Duodenal mucosa (tissue), 2 donors: Measurements from ENCODE around the gene TMEM141.
A peak's percentile ranks its signal among the peaks of the same experiment; 100 is the strongest.

Source experiments
- H3K27ac ChIP-seq: one replicate; pipeline ENCODE4 v1.7.0; 2013; ENCODE audit warnings: low read depth, low read length
- H3K27me3 ChIP-seq, 2 donors: one replicate each; pipeline ENCODE4 v1.7.0; 2013; ENCODE audit warnings: low read length in 2 of 2, control low read depth in 1 of 2; ENCODE audit not compliant: insufficient read depth in 2 of 2, control insufficient read depth in 1 of 2
- H3K36me3 ChIP-seq, 2 donors: one replicate each; pipeline ENCODE4 v1.7.0; 2013; ENCODE audit warnings: low read length in 2 of 2, control low read depth in 1 of 2; ENCODE audit not compliant: insufficient read depth in 2 of 2, control insufficient read depth in 1 of 2
- H3K4me1 ChIP-seq, 2 donors: one replicate each; pipeline ENCODE4 v1.7.0; 2013; ENCODE audit warnings: low read length in 2 of 2, control low read depth in 1 of 2; ENCODE audit not compliant: insufficient read depth in 2 of 2, control insufficient read depth in 1 of 2
- H3K4me3 ChIP-seq, 2 donors: one replicate each; pipeline ENCODE4 v1.7.0; 2013; ENCODE audit warnings: low read length in 2 of 2, low read depth in 1 of 2
- H3K9ac ChIP-seq, 2 donors: one replicate each; pipeline ENCODE4 v1.7.0; 2013; ENCODE audit warnings: low read length in 2 of 2, low read depth in 1 of 2
- H3K9me3 ChIP-seq, 2 donors: one replicate each; pipeline ENCODE4 v1.7.0; 2013; ENCODE audit warnings: low read length in 2 of 2, control low read depth in 1 of 2; ENCODE audit not compliant: control insufficient read depth in 1 of 2

Gene TMEM141

GRCh38 chr9:136790640-136791515, at the start of gene TMEM141:
TSS of gene TMEM141 (plus strand) at chr9:136791344. CDS start at chr9:136791371, 27 bp downstream.
- Histone ChIP-seq H3K9ac (peak within 1 kb of the TSS; percentile 77 to 95), H3K27ac (peak within 1 kb of the TSS; percentile 99), H3K9me3 (no peaks in the 10 kb centered on the region), H3K27me3 (peaks cover 0 to under 1% of the 10 kb centered on the region in 2 donors), H3K36me3 (no peaks in the 10 kb centered on the region), H3K4me3 (peak within 1 kb of the TSS; percentile 66 to 84), H3K4me1 (peaks cover 27 to 55% of the 10 kb centered on the region in 2 donors)

DNA sequence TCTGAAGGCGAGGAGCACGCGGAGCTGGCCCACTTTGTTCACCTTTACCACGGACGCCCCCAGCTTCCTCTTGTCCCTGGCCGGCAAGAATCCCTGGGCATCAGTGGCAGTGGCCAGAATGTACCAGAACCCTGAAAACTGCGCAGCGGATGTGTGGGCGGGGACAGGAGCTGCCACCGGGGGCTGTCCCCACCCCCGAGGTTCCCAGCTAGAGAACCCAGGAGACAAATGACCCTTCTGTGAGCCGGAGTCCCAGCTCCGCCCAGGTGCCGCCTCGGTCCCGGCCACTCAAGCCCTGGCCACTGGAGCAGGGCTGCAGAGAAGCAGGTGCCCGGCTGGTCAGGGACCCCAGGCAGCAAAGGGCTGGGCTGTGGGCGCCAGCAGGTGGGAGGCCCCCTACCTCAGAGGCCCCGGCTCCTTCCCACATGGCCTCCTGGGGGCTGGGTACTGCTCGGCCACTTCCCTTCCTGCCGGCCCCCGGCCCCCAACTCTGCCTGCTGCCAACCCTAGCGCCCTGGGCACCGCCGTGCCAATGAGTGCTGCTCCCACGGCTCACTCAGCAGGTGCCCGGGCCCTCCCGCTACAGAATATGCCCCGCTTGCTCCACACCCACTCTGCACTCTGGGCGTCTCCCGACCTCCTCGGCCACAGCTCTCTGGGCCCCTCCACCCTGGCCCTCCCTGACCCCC, 49.1 kb upstream of the TMEM141 start:
- Histone ChIP-seq H3K27me3 (peaks cover 40 to 51% of the 10 kb centered on the region in 2 donors), H3K36me3 (no peaks in the 10 kb centered on the region)

DNA sequence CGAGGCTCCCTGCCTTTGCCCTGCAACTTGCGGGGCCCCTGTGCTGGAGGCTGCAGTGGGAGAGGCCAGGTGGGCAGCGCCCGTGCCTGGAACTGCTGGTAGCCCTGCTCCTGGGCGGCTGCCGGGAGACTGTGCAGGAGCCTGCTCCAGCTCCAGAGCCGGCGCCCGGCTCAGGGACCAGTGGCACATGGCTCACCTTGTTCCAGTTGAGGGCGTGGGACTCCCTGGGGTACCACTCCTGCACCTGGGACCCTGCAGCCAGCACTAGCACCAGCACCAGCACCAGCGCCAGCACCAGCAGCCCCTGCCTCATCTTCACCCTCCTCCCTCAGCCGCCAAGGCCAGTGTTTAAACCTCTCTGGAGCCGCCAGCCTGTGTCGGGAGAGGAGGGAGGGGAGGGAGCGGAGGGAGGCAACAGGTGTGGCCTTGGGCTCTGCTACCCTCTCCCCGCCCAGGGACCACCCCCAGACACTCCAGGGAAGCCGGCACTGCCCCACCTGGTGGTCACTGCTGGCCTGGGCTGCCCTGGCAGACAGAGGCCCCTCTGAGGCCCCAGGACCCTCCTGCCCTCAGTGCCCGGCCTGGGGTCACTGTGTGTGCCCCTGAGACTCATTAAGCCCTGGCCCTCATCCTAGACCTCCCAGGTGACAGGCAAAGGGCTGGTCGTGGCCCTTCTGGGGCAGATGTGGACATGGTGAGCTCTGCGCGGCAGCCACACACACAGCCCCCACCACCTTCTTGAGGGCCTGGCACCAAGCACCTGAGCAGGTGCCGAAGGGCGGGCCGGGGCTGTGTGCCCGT, 48.4 kb upstream of the TMEM141 start, which contains the start of gene LCN10:
Gene LCN10 (minus strand): TSS at position 350 of the 801 bp plus-strand sequence. CDS start 37 bp downstream, at position 313.
- no peak within 1 kb of the TSS for H3K27ac ChIP-seq
- H3K27me3 ChIP-seq, result peaks cover 40 to 51% of the 10 kb centered on the region in 2 donors
- peaks cover 5 to 8% of the 10 kb centered on the region in 2 donors for H3K4me1 ChIP-seq
- H3K36me3 ChIP-seq, result no peaks in the 10 kb centered on the region
- H3K4me3 ChIP-seq, result no peak within 1 kb of the TSS
- H3K9ac ChIP-seq, result no peak within 1 kb of the TSS
- H3K9me3 ChIP-seq, result no peaks in the 10 kb centered on the region

More for the DNA sequence above, 49.1 kb upstream of the TMEM141 start:
- Histone ChIP-seq H3K4me3 (no peak overlapping the region), H3K9ac (no peak overlapping the region), H3K9me3 (no peaks in the 10 kb centered on the region), H3K4me1 (peaks cover 5 to 8% of the 10 kb centered on the region in 2 donors), H3K27ac (no peak overlapping the region)

DNA sequence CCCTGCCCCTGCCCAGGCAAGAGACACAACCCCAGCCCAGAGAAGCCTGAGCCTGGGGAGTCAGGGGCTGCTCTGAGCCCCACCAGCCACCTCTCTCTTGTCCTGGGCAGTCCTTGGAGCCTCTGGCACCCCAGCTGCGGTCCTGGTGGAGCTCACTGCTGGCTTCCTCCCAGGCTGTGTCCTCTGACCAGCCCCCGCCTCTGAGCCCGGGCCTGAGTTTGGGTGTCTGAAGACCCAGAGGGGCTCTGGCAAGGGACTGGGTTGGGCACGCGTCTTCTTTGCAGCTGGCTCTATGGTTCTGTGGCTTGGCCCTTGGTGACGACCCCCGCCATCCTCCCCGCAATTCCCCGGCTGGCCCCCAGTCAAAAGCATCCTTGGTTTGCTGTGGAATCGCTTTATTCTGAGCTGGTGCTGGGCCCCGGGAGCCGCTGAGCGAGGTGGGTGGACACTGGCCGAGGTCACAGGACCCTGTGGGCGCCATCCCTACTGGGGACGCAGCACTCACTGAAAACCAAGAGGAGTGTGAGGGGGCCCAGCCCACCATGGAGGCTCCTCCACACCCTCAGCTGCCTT, 47.4 kb upstream of the TMEM141 start:
- H3K4me1 ChIP-seq, result peaks cover 5 to 8% of the 10 kb centered on the region in 2 donors
- H3K4me3 ChIP-seq, result no peak overlapping the region
- no peaks in the 10 kb centered on the region for H3K9me3 ChIP-seq
- H3K9ac ChIP-seq, result no peak overlapping the region
- H3K36me3 ChIP-seq, result no peaks in the 10 kb centered on the region
- H3K27ac ChIP-seq, result no peak overlapping the region
- peaks cover 40 to 48% of the 10 kb centered on the region in 2 donors for H3K27me3 ChIP-seq

DNA sequence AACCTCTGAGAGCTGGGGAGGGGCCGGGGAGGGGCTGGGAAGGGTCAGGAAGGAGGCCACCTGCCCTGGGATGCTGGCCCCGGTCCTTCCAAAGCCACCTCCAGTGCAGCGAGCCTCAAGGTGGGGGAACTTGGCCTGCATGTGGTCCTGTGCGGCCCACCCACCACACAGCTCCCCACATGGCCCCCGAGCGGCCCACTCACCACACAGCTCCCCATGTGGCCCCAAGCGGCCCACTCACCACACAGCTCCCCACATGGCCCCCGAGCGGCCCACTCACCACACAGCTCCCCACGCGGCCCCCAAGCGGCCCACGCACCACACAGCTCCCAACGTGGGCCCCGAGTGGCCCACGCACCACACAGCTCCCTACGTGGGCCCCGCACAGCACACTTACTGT, 46.4 kb upstream of the TMEM141 start:
- H3K27ac ChIP-seq, result no peak overlapping the region

DNA sequence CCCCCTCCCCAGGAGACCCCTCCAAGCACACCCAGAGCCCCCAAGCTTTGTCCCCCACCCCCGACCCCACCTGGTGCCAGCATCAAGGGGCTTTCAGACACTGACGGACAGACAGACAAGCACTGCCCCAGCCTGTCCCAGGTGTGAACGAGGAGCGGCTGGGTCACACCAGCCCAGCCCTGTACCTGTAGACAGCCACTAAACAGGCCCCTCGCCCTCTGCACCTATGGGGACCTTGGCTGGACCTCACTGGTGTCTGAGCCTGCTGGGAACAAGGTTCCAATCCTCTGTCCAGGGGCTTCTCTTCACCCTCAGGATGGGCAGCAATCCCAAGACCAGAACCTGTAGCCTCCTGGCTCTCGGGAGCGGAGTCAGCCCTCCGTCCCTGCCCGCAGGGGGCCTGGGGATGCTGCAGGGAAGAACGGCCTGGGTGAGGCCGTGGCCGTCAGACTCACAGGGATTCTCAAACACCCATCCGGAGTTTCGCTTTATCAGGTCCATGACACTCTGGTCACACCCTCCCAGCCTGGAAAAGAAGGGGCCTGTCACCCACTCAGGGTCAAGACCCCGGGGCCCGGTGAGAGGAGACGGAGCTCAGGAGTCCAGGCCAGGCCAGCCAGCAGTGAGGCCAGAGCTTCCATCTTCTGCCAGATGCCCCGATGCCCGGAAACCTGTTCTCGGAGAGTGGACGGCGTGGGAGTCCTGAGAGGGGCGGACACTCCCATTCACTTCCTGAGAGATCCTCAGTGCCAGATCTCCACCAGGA, 45.6 kb upstream of the TMEM141 start:
- Histone ChIP-seq H3K27ac (no peak overlapping the region), H3K4me3 (no peak overlapping the region), H3K36me3 (no peaks in the 10 kb centered on the region), H3K9me3 (no peaks in the 10 kb centered on the region), H3K4me1 (peaks cover 5 to 12% of the 10 kb centered on the region in 2 donors), H3K9ac (no peak overlapping the region), H3K27me3 (peaks cover 28 to 30% of the 10 kb centered on the region in 2 donors)

More for the DNA sequence above, 46.4 kb upstream of the TMEM141 start:
- no peaks in the 10 kb centered on the region for H3K9me3 ChIP-seq
- no peak overlapping the region for H3K4me3 ChIP-seq
- peaks cover 5 to 12% of the 10 kb centered on the region in 2 donors for H3K4me1 ChIP-seq
- no peaks in the 10 kb centered on the region for H3K36me3 ChIP-seq
- H3K9ac ChIP-seq, result no peak overlapping the region
- H3K27me3 ChIP-seq, result peaks cover 36 to 37% of the 10 kb centered on the region in 2 donors

- peaks cover 23 to 24% of the 10 kb centered on the region in 2 donors for H3K27me3 ChIP-seq
- no peak overlapping the region for H3K9ac ChIP-seq
- H3K27ac ChIP-seq, result no peak overlapping the region
- no peaks in the 10 kb centered on the region for H3K36me3 ChIP-seq
- peaks cover 3 to 9% of the 10 kb centered on the region in 2 donors for H3K4me1 ChIP-seq
- H3K4me3 ChIP-seq, result no peak overlapping the region
- H3K9me3 ChIP-seq, result no peaks in the 10 kb centered on the region
Measured at GRCh38 chr9:136746155-136746490, 45.0 kb upstream of the TMEM141 start.

DNA sequence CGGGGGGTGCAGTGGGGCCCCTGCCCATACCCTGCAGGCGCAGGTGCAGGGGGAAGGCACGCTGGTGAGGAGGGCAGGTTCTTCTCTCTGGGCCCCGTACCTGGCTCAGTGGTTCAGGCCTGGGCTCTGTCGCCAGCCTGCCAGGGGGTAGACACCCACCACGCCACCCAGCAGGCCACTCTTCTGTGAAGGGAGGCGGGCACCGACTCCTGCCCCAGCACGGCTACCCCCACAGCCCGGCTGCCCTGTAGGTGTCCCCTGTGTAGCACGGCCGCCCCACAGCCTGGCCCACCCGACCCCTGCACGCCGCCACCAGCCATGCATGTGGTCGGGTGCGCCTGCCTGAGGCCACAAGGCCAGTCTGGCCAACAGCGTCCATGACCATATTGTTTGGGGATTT, 44.5 kb upstream of the TMEM141 start:
- H3K4me3 ChIP-seq, result no peak overlapping the region
- H3K27ac ChIP-seq, result no peak overlapping the region
- H3K4me1 ChIP-seq, result peaks cover 0 to 6% of the 10 kb centered on the region in 2 donors
- no peak overlapping the region for H3K9ac ChIP-seq
- H3K9me3 ChIP-seq, result peaks cover 0 to 4% of the 10 kb centered on the region in 2 donors
- peaks cover 18 to 21% of the 10 kb centered on the region in 2 donors for H3K27me3 ChIP-seq
- no peaks in the 10 kb centered on the region for H3K36me3 ChIP-seq
